H1 (cell line): Measurements from ENCODE around the gene USP35. TPM values are rescaled to one million over a fixed set of nuclear protein-coding genes. Genes with fewer than 3 reads are reported as not detected.

Source experiments
- CHD1 ChIP-seq: IDR thresholded peaks from 2 replicates; pipeline ENCODE4 v1.6.1; 2012; ENCODE audit warnings: low read depth, low read length, improper control_type of control experiment
- HDAC2 ChIP-seq, 2 experiments: fragments of 300-600 bp in 1 of 2; sonication (generic) in 1 of 2; IDR thresholded peaks; 2 replicates each; pipeline ENCODE4 v1.6.1; 2011 to 2012; ENCODE audit warnings: low read depth in 2 of 2, low read length in 2 of 2, mild to moderate bottlenecking in 2 of 2, moderate library complexity in 2 of 2, borderline replicate concordance in 1 of 2, inconsistent platforms in 1 of 2
- RXRA ChIP-seq: IDR thresholded peaks from 2 replicates; pipeline ENCODE4 v1.6.1; 2011; ENCODE audit warnings: low read depth, mild to moderate bottlenecking, low read length, moderate library complexity; ENCODE audit not compliant: insufficient read depth
- SP2 ChIP-seq: IDR thresholded peaks from 2 replicates; pipeline ENCODE4 v1.6.1; 2012; ENCODE audit warnings: mild to moderate bottlenecking, low read length, inconsistent platforms
- polyA plus RNA-seq, 7 experiments: library from polyadenylated mRNA; depleted of rRNA in 3 of 7; stranded (reverse) in 5 of 7; unstranded in 2 of 7; fragments of >200 nt in 5 of 7; fragments of 200-250 nt in 2 of 7; gene quantifications; 1 replicate in 5 of 7; 2 replicates in 1 of 7; 4 replicates in 1 of 7; pipeline versions ENCODE4 v1.2.1 to v1.2.3, GENCODE V29; 2011 to 2013; ENCODE audit warnings: missing spikeins in 2 of 7, mixed read lengths in 2 of 7
- total RNA-seq: library from RNA; stranded (reverse); fragmentation: NEBNext Ultra II Directional; extraction: Animal tissue kit (Norgen Biotek cat#: 25700); gene quantifications from 2 replicates; pipeline ENCODE4 v1.2.1, GENCODE V29; 2021

The USP35 gene
- total and polyA plus RNA-seq, 2 of the 8 experiments (the other 6 are each of a cell fraction or from before 2014, with no cell fraction given): 4.6 to 6.8 TPM

GRCh38 chr11:78170413-78170812, 18.3 kb upstream of the USP35 start (continued):
- TF ChIP-seq HDAC2 (IDR thresholded peaks at IDR 0.05; ENCODE audit: borderline replicate concordance in 1 of 2, low read depth in 2 of 2, low read length in 2 of 2) (no peak), CHD1 (no peak), SP2 (no peak), RXRA (no peak)
